CD14-positive monocyte (primary cell): ENCODE results near the gene SPIB. TPM values are rescaled to one million over a fixed set of nuclear protein-coding genes. Genes with fewer than 3 reads are reported as not detected.
A peak's percentile ranks its signal among the peaks of the same experiment; 100 is the strongest.

Experiments
- DNase-seq, 3 donors: peaks; one replicate each; pipeline ENCODE4 v3.0.0-alpha.2; 2011 to 2022
- H2AFZ ChIP-seq: 2 replicates; pipeline ENCODE4 v1.6.0; 2012; ENCODE audit warnings: mild to moderate bottlenecking, low read depth, low read length, inconsistent platforms; ENCODE audit not compliant: insufficient read depth, poor library complexity, severe bottlenecking
- H3K27ac ChIP-seq, 2 donors: 1 replicate in 1 of 2; 2 replicates in 1 of 2; pipeline ENCODE4 v1.5.1; 2012 to 2013; ENCODE audit warnings: low read length in 2 of 2, control low read depth in 1 of 2, inconsistent platforms in 1 of 2, low read depth in 1 of 2, mild to moderate bottlenecking in 1 of 2
- H3K27me3 ChIP-seq, 2 donors: one replicate each; pipeline versions ENCODE4 v1.6.0 to v1.6.1; 2011 to 2013; ENCODE audit warnings: low read length in 2 of 2; ENCODE audit not compliant: control insufficient read depth in 2 of 2, insufficient read depth in 2 of 2
- H3K36me3 ChIP-seq, 2 donors: replicated peaks in 1 of 2; 1 replicate in 1 of 2; 2 replicates in 1 of 2; pipeline versions ENCODE4 v1.5.1 to v1.6.1; 2012 to 2013; ENCODE audit warnings: low read length in 2 of 2, control low read depth in 1 of 2, inconsistent platforms in 1 of 2, mild to moderate bottlenecking in 1 of 2; ENCODE audit not compliant: insufficient read depth in 2 of 2, control insufficient read depth in 1 of 2
- H3K4me1 ChIP-seq, 2 donors: 1 replicate in 1 of 2; 2 replicates in 1 of 2; pipeline versions ENCODE4 v1.5.1 to v1.6.1; 2012 to 2013; ENCODE audit warnings: low read length in 2 of 2, control low read depth in 1 of 2, inconsistent platforms in 1 of 2, mild to moderate bottlenecking in 1 of 2, moderate library complexity in 1 of 2; ENCODE audit not compliant: insufficient read depth in 2 of 2, control insufficient read depth in 1 of 2
- H3K4me2 ChIP-seq: replicated peaks from 2 replicates; pipeline ENCODE3; 2012; ENCODE audit warnings: low read length, moderate library complexity, mild to moderate bottlenecking; ENCODE audit not compliant: poor library complexity, severe bottlenecking; ENCODE audit errors: extremely low read depth
- H3K4me3 ChIP-seq, 3 experiments: fragments of 200-600 bp in 1 of 3; sonication (generic) in 1 of 3; replicated peaks in 1 of 3; 1 replicate in 2 of 3; 2 replicates in 1 of 3; pipeline ENCODE4 v1.5.1; 2011 to 2013; ENCODE audit warnings: low read length in 3 of 3, mild to moderate bottlenecking in 3 of 3, control low read depth in 2 of 3, low read depth in 2 of 3, inconsistent platforms in 1 of 3, moderate library complexity in 1 of 3
- H3K79me2 ChIP-seq: 2 replicates; pipeline ENCODE4 v1.6.0; 2012; ENCODE audit warnings: mild to moderate bottlenecking, control low read depth, inconsistent platforms, low read length, moderate library complexity; ENCODE audit not compliant: insufficient read depth
- H3K9ac ChIP-seq: 2 replicates; pipeline ENCODE4 v1.6.0; 2017; ENCODE audit warnings: low read length, mild to moderate bottlenecking; ENCODE audit not compliant: insufficient read depth, poor library complexity, severe bottlenecking
- H3K9me3 ChIP-seq, 2 donors: replicated peaks in 1 of 2; 1 replicate in 1 of 2; 2 replicates in 1 of 2; pipeline versions ENCODE4 v1.5.1 to v1.6.1; 2012 to 2013; ENCODE audit warnings: low read length in 2 of 2, control low read depth in 1 of 2; ENCODE audit not compliant: control insufficient read depth in 1 of 2, insufficient read depth in 1 of 2
- H4K20me1 ChIP-seq: 2 replicates; pipeline ENCODE4 v1.6.0; 2012; ENCODE audit warnings: mild to moderate bottlenecking, low read length, control low read depth, moderate library complexity; ENCODE audit not compliant: insufficient read depth
- H3K27ac Mint-ChIP-seq, 7 donors: one replicate each; pipeline ENCODE4 v1.8.0; 2020; ENCODE audit warnings: mild to moderate bottlenecking in 7 of 7, mixed read lengths in 7 of 7, moderate library complexity in 6 of 7, inconsistent platforms in 2 of 7
- H3K27me3 Mint-ChIP-seq, 3 donors: one replicate each; pipeline ENCODE4 v1.8.0; 2021 to 2022; ENCODE audit warnings: low read depth in 3 of 3, mild to moderate bottlenecking in 3 of 3, mixed read lengths in 3 of 3, moderate library complexity in 3 of 3, inconsistent platforms in 1 of 3
- H3K36me3 Mint-ChIP-seq, 2 donors: one replicate each; pipeline ENCODE4 v1.8.0; 2020; ENCODE audit warnings: mixed read lengths in 2 of 2, inconsistent platforms in 1 of 2, mild to moderate bottlenecking in 1 of 2
- H3K4me1 Mint-ChIP-seq: one replicate; pipeline ENCODE4 v1.8.0; 2020; ENCODE audit warnings: mild to moderate bottlenecking, mixed read lengths
- H3K4me3 Mint-ChIP-seq, 2 donors: one replicate each; pipeline ENCODE4 v1.8.0; 2020; ENCODE audit warnings: mild to moderate bottlenecking in 2 of 2, mixed read lengths in 2 of 2, moderate library complexity in 1 of 2
- H3K9me3 Mint-ChIP-seq, 7 donors: one replicate each; pipeline ENCODE4 v1.8.0; 2020 to 2022; ENCODE audit warnings: mixed read lengths in 7 of 7, mild to moderate bottlenecking in 6 of 7, moderate library complexity in 6 of 7, inconsistent platforms in 2 of 7
- CTCF ChIP-seq: fragments of 200-600 bp; IDR thresholded peaks from one replicate; pipeline ENCODE4 v1.8.0; 2022; ENCODE audit warnings: antibody characterized with exemption, mild to moderate bottlenecking
- WGBS: methylation state at CpG from one replicate; pipeline ENCODE4 v1.1.5; 2013; ENCODE audit warnings: missing lambda C conversion rate; ENCODE audit not compliant: insufficient coverage; 5-methylcytosine and 5-hydroxymethylcytosine counted together
- intact Hi-C, 2 donors: fragments of 100-400 bp; cut with micrococcal nuclease; formaldehyde crosslinking; loops; one replicate each; pipeline versions ENCODE4 v1.15.0 to v1.15.1; 2023
- polyA plus RNA-seq, 3 donors: library from polyadenylated mRNA; depleted of rRNA in 1 of 3; unstranded in 2 of 3; stranded (reverse) in 1 of 3; fragments of 300-500 nt in 2 of 3; fragments of >200 nt in 1 of 3; fragmentation: Illumina TruSeq in 2 of 3; gene quantifications; 1 replicate in 2 of 3; 2 replicates in 1 of 3; pipeline ENCODE4 v1.2.3, GENCODE V29; 2012 to 2021

SPIB gene
- polyA plus RNA-seq, 3 donors: 0.16 to 2.3 (median 0.34) TPM

DNA sequence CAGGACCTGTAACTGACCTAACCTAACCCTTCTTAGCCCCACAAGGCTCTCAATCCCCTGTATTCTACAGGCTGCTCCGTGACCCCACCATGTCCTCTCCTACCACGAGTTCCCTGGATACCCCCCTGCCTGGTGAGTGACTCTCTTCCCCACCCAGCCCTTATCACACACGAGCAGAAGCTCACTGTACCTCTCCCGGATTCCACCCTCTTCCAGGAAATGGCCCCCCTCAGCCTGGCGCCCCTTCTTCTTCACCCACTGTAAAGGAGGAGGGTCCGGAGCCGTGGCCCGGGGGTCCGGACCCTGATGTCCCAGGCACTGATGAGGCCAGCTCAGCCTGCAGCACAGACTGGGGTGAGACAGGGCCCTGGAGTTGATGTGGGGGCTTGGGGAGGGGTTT lies 41.2 kb upstream of the SPIB start:
- peaks cover 13% of the 10 kb centered on the region for H3K4me1 Mint-ChIP-seq
- Histone ChIP-seq H3K4me2 (no peak overlapping the region), H3K36me3 (peaks cover 53 to 54% of the 10 kb centered on the region in 2 donors), H4K20me1 (peaks cover 57% of the 10 kb centered on the region), H3K27me3 (no peaks in the 10 kb centered on the region), H3K9ac (no peak overlapping the region), H3K4me1 (peaks cover 12 to 17% of the 10 kb centered on the region in 2 donors), H3K9me3 (no peaks in the 10 kb centered on the region), H2AFZ (no peak overlapping the region), H3K27ac (no peak overlapping the region), H3K4me3 (no peak overlapping the region), H3K79me2 (peaks cover 20% of the 10 kb centered on the region)
- intact Hi-C loops: loop anchor here in 1 of 2 donors (2.0 to 5.0 kb wide), 2 partner anchors 40 to 133 kb away; partner anchors contain the start of genes JOSD2 and SPIB
- peaks cover 1 to 2% (median 2%) of the 10 kb centered on the region in 3 donors for H3K27me3 Mint-ChIP-seq
- no peak for DNase-seq
- H3K36me3 Mint-ChIP-seq: peaks cover 47 to 54% of the 10 kb centered on the region in 2 donors
- H3K9me3 Mint-ChIP-seq: peaks cover 0 to 2% (median 0%) of the 10 kb centered on the region in 7 donors
- peak overlapping the region in 6 of 7 donors; percentile 6 to 100 (median 78) for H3K27ac Mint-ChIP-seq
- no peak overlapping the region for H3K4me3 Mint-ChIP-seq
- 76% methylated on average over 4 of the region's 9 CpGs for WGBS
- TF ChIP-seq CTCF: no peak

GRCh38 chr19:50378169-50378862 lies 40.4 kb upstream of the SPIB start:
- Histone ChIP-seq H3K27me3 (no peaks in the 10 kb centered on the region), H3K4me1 (peaks cover 11 to 20% of the 10 kb centered on the region in 2 donors), H3K79me2 (peaks cover 20% of the 10 kb centered on the region), H2AFZ (no peak overlapping the region), H3K9me3 (no peaks in the 10 kb centered on the region), H3K4me3 (no peak overlapping the region), H3K9ac (no peak overlapping the region), H3K27ac (no peak overlapping the region), H3K36me3 (peaks cover 57 to 59% of the 10 kb centered on the region in 2 donors), H3K4me2 (no peak overlapping the region), H4K20me1 (peaks cover 65% of the 10 kb centered on the region)
- intact Hi-C loops: loop anchor here in 1 of 2 donors (5.0 kb wide), 1 partner anchor 39 kb away; the partner anchor contains the start of gene SPIB
- WGBS: 95% methylated on average over 34 of the region's 36 CpGs
- Mint-ChIP-seq H3K4me1 (peaks cover 14% of the 10 kb centered on the region), H3K9me3 (peaks cover 0 to 2% (median 0%) of the 10 kb centered on the region in 7 donors), H3K27ac (peak overlapping the region in 4 of 7 donors; percentile 31 to 100 (median 83)), H3K4me3 (no peak overlapping the region), H3K36me3 (peaks cover 47 to 57% of the 10 kb centered on the region in 2 donors), H3K27me3 (peaks cover under 1 to 2% (median 1%) of the 10 kb centered on the region in 3 donors)
- no peak for DNase-seq
- no peak for TF ChIP-seq CTCF
